Right lobe of liver (tissue), 4 donors: Measurements from ENCODE around the gene KIAA0825.

Source experiments
- POLR2A ChIP-seq: fragments of 450-650 bp; IDR thresholded peaks from one replicate; pipeline ENCODE4 v1.6.1; 2017; ENCODE audit warnings: antibody characterized with exemption, mild to moderate bottlenecking
- TF ChIP-seq, protein P1 (sequence below), 4 donors: fragments of 200-600 bp in 3 of 4; fragments of 450-650 bp in 1 of 4; IDR thresholded peaks; one replicate each; pipeline versions ENCODE4 v1.5.1 to v1.8.0; 2016 to 2022; ENCODE audit warnings: antibody characterized with exemption in 4 of 4, mild to moderate bottlenecking in 2 of 4
- donor health status: DM: no; HTN: no; CAD: no.
- donor health status: DM: no; HTN: no; CAD: no.
- donor health status: DM: no; HTN: yes; CAD: no.

DNA sequence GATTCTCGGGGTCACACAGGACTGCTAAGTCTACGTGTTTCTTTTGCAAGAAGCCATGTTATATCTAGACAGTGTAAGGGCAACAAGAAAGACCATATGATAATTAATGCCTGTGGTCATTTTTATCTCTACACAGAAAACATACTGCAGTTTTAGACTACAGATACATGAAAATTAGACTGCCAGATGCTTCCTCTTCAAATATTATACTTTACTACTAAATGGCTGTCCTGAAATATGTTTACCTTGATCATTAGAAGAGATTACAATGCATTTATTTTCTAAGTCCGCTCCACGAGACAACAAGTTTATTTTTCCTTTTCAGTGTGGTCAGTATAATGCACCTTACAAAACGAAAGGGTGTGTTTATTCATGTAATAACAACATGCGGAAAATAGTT lies 147.6 kb downstream of the KIAA0825 start:
- no peak for TF ChIP-seq POLR2A
- TF ChIP-seq, protein P1, sequence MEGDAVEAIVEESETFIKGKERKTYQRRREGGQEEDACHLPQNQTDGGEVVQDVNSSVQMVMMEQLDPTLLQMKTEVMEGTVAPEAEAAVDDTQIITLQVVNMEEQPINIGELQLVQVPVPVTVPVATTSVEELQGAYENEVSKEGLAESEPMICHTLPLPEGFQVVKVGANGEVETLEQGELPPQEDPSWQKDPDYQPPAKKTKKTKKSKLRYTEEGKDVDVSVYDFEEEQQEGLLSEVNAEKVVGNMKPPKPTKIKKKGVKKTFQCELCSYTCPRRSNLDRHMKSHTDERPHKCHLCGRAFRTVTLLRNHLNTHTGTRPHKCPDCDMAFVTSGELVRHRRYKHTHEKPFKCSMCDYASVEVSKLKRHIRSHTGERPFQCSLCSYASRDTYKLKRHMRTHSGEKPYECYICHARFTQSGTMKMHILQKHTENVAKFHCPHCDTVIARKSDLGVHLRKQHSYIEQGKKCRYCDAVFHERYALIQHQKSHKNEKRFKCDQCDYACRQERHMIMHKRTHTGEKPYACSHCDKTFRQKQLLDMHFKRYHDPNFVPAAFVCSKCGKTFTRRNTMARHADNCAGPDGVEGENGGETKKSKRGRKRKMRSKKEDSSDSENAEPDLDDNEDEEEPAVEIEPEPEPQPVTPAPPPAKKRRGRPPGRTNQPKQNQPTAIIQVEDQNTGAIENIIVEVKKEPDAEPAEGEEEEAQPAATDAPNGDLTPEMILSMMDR (IDR thresholded peaks at IDR 0.05) = no peak
